Measurements from ENCODE around the gene UBE2E3. TPM values are rescaled to one million over a fixed set of nuclear protein-coding genes. Genes with fewer than 3 reads are reported as not detected.
"Not testable (repeated sequence)": the region's sequence is repeated elsewhere in the genome, so short reads cannot be mapped to it uniquely, and the experiment has no call there.

UBE2E3 gene
- polyA plus RNA-seq, 4 donors = 193 to 288 (median 256) TPM

DNA sequence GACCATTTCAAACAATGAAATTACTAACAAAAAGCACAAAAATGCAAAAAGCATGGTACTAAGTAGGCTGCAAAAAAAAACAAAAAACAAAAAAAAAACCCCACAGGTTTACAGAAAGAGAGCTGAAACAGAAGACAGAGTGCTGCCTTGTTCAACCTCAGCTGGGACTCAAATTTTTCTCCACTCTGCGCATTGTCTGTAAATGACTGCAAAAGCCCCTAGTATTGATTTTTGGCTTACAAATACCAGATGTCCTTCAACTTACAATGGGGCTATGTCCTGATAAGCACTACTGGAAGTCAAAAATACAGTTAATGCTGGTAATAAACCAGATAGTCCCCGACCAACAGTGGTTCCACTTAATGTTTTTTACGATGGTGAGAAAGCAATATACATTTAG, 42.2 kb downstream of the UBE2E3 start:
- no peak for DNase-seq (ENCODE audit: low read depth in 4 of 4, low spot score in 3 of 4)

DNA sequence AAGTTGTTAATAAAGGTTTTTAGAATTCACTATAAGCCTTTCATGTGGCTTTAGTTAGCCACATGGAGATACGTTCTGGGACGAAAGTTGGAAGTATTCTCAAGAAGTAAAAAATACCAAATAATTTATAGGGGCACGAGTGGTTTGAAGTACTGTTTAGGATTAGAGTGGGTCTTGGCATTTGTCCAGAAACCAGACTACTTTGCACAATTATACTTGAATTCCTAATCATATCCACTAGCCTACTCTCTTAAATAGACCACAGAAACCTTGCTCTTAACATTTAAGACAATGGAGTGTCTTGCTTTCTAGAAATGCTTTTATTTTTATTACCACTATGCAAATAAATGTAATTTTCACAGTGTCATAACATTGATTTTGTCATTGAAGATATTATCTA, 44.6 kb downstream of the UBE2E3 start:
- DNase-seq (ENCODE audit: low read depth in 4 of 4, low spot score in 3 of 4) = no peak

GRCh38 chr2:181036445-181036844, 56.0 kb downstream of the UBE2E3 start:
- DNase-seq (ENCODE audit: low read depth in 4 of 4, low spot score in 3 of 4) = no peak

DNA sequence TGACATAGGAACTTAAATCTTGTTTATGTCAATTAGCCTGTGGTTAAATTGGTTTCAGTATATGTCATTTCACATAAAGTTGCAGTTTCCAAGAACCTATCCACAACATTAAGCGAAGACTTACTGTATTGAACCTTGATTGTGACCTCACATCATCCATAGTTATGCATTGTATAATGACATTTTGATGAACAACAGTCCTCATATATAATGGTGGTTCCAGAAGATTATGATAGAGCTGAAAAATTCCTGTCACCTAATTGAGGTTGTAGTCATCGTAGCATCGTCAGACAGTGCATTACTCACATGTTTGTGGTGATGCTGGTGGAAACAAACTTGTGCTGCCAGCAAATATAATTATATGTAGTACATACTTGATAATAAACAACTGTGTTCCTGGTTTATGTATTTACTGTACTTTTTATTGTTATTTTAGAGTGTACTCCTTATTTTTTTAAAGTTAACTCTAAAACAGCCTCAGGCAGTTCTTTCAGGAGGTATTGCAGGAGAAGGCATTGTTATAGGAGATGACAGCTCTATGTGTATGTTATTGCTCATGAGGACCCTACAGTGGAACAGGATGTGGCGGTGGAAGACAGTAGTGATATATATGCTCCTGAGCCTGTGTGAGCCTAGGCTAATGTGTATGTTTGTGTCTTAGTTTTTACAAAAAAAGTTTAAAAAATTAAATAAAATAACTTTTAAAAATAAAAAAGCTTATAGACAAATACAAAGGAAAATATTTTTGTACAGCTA, 56.6 kb downstream of the UBE2E3 start:
- DNase-seq (ENCODE audit: low read depth in 4 of 4, low spot score in 3 of 4) = no peak

GRCh38 chr2:181037922-181038321, 57.5 kb downstream of the UBE2E3 start:
- DNase-seq (ENCODE audit: low read depth in 4 of 4, low spot score in 3 of 4) = no peak

GRCh38 chr2:181038796-181039195, 58.4 kb downstream of the UBE2E3 start:
- no peak for DNase-seq (ENCODE audit: low read depth in 4 of 4, low spot score in 3 of 4)

GRCh38 chr2:181040839-181041238, 60.4 kb downstream of the UBE2E3 start:
- not testable (repeated sequence) for DNase-seq (ENCODE audit: low read depth in 4 of 4, low spot score in 3 of 4)

DNA sequence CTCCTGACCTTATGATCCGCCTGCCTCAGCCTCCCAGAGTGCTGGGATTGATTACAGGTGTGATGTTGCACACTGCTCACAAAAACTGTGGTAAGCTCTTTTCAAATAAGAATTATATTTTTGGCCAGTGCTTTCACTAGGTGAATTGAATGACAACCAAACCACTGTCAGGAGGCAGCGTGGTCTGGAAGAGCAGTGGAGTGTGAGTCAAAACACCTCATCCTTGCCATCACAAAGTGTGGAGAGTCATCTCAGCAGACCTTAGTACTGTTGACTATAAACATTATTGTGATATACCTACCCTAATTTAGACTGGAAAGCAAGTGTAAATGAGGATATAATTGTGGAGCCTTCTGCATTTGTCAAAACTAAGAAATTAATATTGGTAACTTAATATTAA, 61.3 kb downstream of the UBE2E3 start:
- no peak for DNase-seq (ENCODE audit: low read depth in 4 of 4, low spot score in 3 of 4)

- DNase-seq (ENCODE audit: low read depth in 4 of 4, low spot score in 3 of 4) = no peak
These were observed 62.3 kb downstream of the UBE2E3 start for GRCh38 chr2:181042706-181043105.

GRCh38 chr2:181046833-181047232, 66.4 kb downstream of the UBE2E3 start:
- DNase-seq (ENCODE audit: low read depth in 4 of 4, low spot score in 3 of 4) = no peak

GRCh38 chr2:181047829-181048228, 67.4 kb downstream of the UBE2E3 start:
- no peak for DNase-seq (ENCODE audit: low read depth in 4 of 4, low spot score in 3 of 4)

- DNase-seq (ENCODE audit: low read depth in 4 of 4, low spot score in 3 of 4) = no peak
These were observed 71.6 kb downstream of the UBE2E3 start for GRCh38 chr2:181051861-181052522.

GRCh38 chr2:181052523-181052891, 72.1 kb downstream of the UBE2E3 start:
- DNase-seq (ENCODE audit: low read depth in 4 of 4, low spot score in 3 of 4) = no peak

DNA sequence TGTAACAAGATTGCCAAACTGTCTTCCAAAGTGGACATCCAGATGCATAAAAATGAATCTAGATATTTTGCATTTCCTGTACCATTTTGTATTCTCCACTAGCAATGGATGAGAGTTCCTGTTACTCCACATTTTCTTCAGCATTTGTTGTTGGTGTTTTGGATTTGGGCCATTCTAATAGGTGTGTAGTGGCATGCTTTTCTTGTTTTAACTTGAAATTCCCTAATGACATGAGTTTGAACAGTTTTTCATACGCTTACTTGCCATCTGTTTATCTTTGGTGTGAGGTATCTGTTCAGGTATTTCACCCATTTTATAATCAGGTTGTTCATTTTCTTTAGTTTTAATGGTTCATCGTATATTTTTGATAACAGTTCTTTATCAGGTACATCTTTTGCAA, 73.9 kb downstream of the UBE2E3 start:
- DNase-seq (ENCODE audit: low read depth in 4 of 4, low spot score in 3 of 4) = no peak

DNA sequence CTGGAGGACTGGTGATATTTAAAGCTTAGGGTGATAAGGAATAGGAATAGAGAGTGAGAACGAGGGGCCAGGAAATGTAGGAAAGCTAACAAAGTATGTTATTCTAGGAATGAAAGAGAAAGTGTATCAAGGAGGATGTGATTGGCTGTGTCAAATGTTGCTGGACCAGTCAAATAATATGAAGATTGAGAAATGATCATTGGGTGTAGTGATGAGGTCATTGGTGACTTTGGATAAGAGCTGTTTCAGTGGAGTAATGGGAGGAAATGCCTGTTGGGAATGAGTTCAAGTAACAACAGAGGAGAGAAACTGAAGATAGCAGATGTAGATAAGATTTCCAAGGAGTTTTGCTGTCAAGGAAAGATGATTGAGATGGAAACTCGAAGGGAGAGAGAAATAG, 74.4 kb downstream of the UBE2E3 start:
- DNase-seq (ENCODE audit: low read depth in 4 of 4, low spot score in 3 of 4) = no peak

DNA sequence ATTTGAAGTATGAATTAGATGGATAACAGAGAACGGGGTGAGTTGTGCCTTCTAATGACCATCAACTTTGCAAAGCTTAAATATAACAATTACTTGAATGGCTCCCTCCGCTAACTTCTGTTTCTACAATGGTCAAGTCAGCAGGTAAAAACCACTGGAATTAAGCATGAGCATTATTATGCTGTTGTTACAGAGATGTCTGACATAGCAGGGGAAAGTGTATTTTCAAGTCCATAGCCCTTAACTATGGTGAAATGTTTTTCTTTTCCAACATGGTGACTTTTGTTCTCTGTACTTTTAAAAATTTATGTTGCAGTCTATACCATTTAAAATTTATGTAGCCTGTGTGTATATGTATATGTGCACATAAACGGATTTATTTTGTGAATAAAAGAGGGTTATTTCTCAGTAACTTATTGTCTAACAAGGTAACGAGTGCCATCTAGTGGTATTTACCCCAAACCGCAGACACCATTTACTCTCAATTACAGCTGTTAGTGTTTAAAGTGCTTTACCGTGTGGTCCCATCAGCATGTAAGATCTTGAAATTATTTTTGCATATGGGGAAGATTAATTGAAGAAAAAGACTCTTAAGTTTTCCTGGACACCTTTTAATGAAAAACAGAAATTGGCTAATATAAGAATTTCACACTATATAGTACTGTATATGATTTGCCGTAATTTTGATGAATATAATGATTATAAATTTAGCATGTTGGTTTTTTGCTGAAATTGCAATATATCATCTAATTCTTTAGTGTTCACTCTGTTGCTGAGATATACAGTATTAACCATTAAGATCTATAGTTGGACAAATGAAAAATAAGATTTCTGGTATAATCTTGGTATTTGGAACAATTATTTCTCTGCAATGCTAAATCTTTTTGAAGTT, 78.2 kb downstream of the UBE2E3 start:
- no peak for DNase-seq (ENCODE audit: low read depth in 4 of 4, low spot score in 3 of 4)

GRCh38 chr2:181063696-181064095, 83.3 kb downstream of the UBE2E3 start:
- DNase-seq (ENCODE audit: low read depth in 4 of 4, low spot score in 3 of 4) = no peak

GRCh38 chr2:181065458-181065857, 85.1 kb downstream of the UBE2E3 start:
- DNase-seq (ENCODE audit: low read depth in 4 of 4, low spot score in 3 of 4) = no peak

GRCh38 chr2:181066333-181066732, 85.9 kb downstream of the UBE2E3 start:
- no peak for DNase-seq (ENCODE audit: low read depth in 4 of 4, low spot score in 3 of 4)

DNA sequence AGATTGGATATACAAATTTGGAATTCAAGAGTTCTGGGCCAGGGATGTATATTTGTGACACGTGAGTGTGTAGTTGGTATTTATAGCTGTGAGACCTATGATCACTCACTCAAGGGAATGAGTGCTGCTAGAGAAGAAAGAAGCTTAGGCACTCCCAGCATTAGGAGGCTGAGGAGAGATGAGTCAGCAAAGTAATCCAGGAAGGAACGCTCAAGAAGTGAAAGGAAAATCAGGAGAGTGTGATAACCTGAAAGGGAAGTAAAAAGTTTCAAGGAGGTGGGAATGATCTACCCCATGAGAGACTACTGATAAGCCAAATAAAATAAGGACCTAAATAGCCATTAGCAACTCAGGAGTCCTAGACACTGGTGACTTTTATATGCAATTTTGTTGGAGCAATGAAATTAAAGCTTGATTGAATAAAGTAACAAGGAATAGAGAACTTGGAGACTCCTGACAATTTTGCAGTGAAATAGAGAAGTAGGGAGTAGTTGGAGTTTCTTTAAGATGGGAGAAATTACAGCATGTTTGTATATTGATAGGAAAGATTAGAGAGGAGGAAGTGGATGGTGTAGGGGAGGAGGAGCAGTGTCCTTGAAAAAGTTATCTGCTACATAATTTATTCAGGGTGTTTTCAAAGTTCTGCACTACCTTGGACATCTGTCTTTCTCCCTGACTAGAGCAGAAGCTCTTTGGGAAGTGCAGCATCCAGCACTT, 89.9 kb downstream of the UBE2E3 start:
- DNase-seq (ENCODE audit: low read depth in 4 of 4, low spot score in 3 of 4) = no peak

DNA sequence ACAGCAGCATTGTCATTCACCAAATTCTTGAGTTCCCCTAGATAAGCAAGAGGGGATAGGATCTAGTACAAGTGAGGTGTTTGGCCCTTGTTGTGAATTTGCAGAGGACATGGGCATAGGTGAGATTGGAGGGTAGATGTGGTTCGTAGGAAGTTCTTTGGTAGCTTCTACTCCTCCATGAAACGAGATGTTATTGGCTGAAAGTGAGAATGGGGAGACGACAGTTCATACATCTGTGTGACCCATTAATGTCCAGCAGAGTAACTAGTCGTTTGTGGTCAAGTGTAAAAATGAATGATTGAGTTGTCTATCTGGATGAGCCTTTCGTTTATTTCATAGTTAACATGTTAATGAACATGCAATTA, 90.4 kb downstream of the UBE2E3 start:
- DNase-seq (ENCODE audit: low read depth in 4 of 4, low spot score in 3 of 4) = no peak
